HG03280 (cell line): ENCODE measurements around the gene SLC1A4.
"Not testable (repeated sequence)": the region's sequence is repeated elsewhere in the genome, so short reads cannot be mapped to it uniquely, and the experiment has no call there.

Experiments
- ATAC-seq: cut with Tn5 transposase; IDR thresholded peaks from one replicate; pipeline ENCODE4 v1.9.1; 2021; ENCODE audit warnings: mild to moderate bottlenecking, moderate library complexity; ENCODE audit not compliant: unreplicated experiment

SLC1A4 gene

GRCh38 chr2:64990876-64991275 is 1.7 kb downstream of the SLC1A4 start:
- ATAC-seq: no peak

GRCh38 chr2:64992218-64992617 is 3.0 kb downstream of the SLC1A4 start:
- ATAC-seq: no peak

- no peak for ATAC-seq
Measured at GRCh38 chr2:64992990-64993389, 3.8 kb downstream of the SLC1A4 start.

- no peak for ATAC-seq
Measured at GRCh38 chr2:64995041-64995440, 5.8 kb downstream of the SLC1A4 start.

GRCh38 chr2:64996871-64997307 is 7.7 kb downstream of the SLC1A4 start:
- ATAC-seq: no peak

- ATAC-seq: no peak
Measured at GRCh38 chr2:64998658-64999061, 9.5 kb downstream of the SLC1A4 start.

- ATAC-seq: no peak
Measured at GRCh38 chr2:64999754-65000153, 10.6 kb downstream of the SLC1A4 start.

- no peak for ATAC-seq
Measured at GRCh38 chr2:65000644-65001043, 11.4 kb downstream of the SLC1A4 start.

- ATAC-seq: no peak
Measured at GRCh38 chr2:65003037-65003436, 13.8 kb downstream of the SLC1A4 start.

GRCh38 chr2:65004232-65004631 is 15.0 kb downstream of the SLC1A4 start:
- ATAC-seq: not testable (repeated sequence)

GRCh38 chr2:65013776-65014175 is 24.6 kb downstream of the SLC1A4 start:
- no peak for ATAC-seq

- no peak for ATAC-seq
Measured at GRCh38 chr2:65015731-65016130, 26.5 kb downstream of the SLC1A4 start.

GRCh38 chr2:65016789-65017188 is 27.6 kb downstream of the SLC1A4 start:
- ATAC-seq: no peak

- ATAC-seq: no peak
Measured at GRCh38 chr2:65017335-65017734, 28.1 kb downstream of the SLC1A4 start.

GRCh38 chr2:65018141-65018582 is 29.0 kb downstream of the SLC1A4 start:
- no peak for ATAC-seq

- no peak for ATAC-seq
Measured at GRCh38 chr2:65019010-65019409, 29.8 kb downstream of the SLC1A4 start.

- no peak for ATAC-seq
Measured at GRCh38 chr2:65019675-65020195, 30.5 kb downstream of the SLC1A4 start.

- ATAC-seq: not testable (repeated sequence)
Measured at GRCh38 chr2:65020251-65020650, 31.1 kb downstream of the SLC1A4 start.

- ATAC-seq: no peak
Measured at GRCh38 chr2:65020943-65021528, 31.8 kb downstream of the SLC1A4 start.

- ATAC-seq: no peak
Measured at GRCh38 chr2:65021709-65022108, 32.5 kb downstream of the SLC1A4 start.

GRCh38 chr2:65022189-65022588 is 33.0 kb downstream of the SLC1A4 start:
- no peak for ATAC-seq

GRCh38 chr2:65023742-65024141 is 34.5 kb downstream of the SLC1A4 start:
- no peak for ATAC-seq
